ENCODE measurements around the gene FGF8.
A peak's percentile ranks its signal among the peaks of the same experiment; 100 is the strongest.

The FGF8 gene

GRCh38 chr10:101768791-101769170 is 7.1 kb downstream of the FGF8 start:
- no peak for DNase-seq (ENCODE audit: low read depth)

GRCh38 chr10:101767966-101768790 is 7.7 kb downstream of the FGF8 start:
- no peak for DNase-seq (ENCODE audit: low read depth)

- no peak for DNase-seq (ENCODE audit: low read depth)
These were observed 8.3 kb downstream of the FGF8 start for GRCh38 chr10:101767600-101767945.

GRCh38 chr10:101766753-101767599 is 8.9 kb downstream of the FGF8 start:
- DNase-seq (ENCODE audit: low read depth): no peak

GRCh38 chr10:101766306-101766705 is 9.6 kb downstream of the FGF8 start:
- no peak for DNase-seq (ENCODE audit: low read depth)

GRCh38 chr10:101763141-101763846 is 12.6 kb downstream of the FGF8 start:
- DNase-seq (ENCODE audit: low read depth): no peak

GRCh38 chr10:101762736-101763135 is 13.2 kb downstream of the FGF8 start:
- DNase-seq (ENCODE audit: low read depth): no peak

- DNase-seq (ENCODE audit: low read depth): no peak
These were observed 14.7 kb downstream of the FGF8 start for GRCh38 chr10:101761226-101761625.

GRCh38 chr10:101760510-101760909 is 15.4 kb downstream of the FGF8 start:
- peak; percentile 21 for DNase-seq (ENCODE audit: low read depth)

GRCh38 chr10:101759309-101760247 is 16.3 kb downstream of the FGF8 start:
- DNase-seq (ENCODE audit: low read depth): no peak

- no peak for DNase-seq (ENCODE audit: low read depth)
These were observed 17.1 kb downstream of the FGF8 start for GRCh38 chr10:101758858-101759257.

GRCh38 chr10:101752241-101752640 is 23.7 kb downstream of the FGF8 start:
- DNase-seq (ENCODE audit: low read depth): no peak

- no peak for DNase-seq (ENCODE audit: low read depth)
These were observed 26.6 kb downstream of the FGF8 start for GRCh38 chr10:101749047-101750016.

- DNase-seq (ENCODE audit: low read depth): no peak
These were observed 27.4 kb downstream of the FGF8 start for GRCh38 chr10:101748496-101748895.

GRCh38 chr10:101745074-101745696 is 30.7 kb downstream of the FGF8 start:
- DNase-seq (ENCODE audit: low read depth): peak; percentile 8

GRCh38 chr10:101744267-101744666 is 31.6 kb downstream of the FGF8 start:
- peak; percentile 30 for DNase-seq (ENCODE audit: low read depth)

GRCh38 chr10:101741938-101742337 is 34.0 kb downstream of the FGF8 start:
- no peak for DNase-seq (ENCODE audit: low read depth)

GRCh38 chr10:101736666-101737065 is 39.2 kb downstream of the FGF8 start:
- DNase-seq (ENCODE audit: low read depth): no peak

GRCh38 chr10:101732096-101732495 is 43.8 kb downstream of the FGF8 start:
- DNase-seq (ENCODE audit: low read depth): no peak

GRCh38 chr10:101726115-101726387 is 49.9 kb downstream of the FGF8 start:
- no peak for DNase-seq (ENCODE audit: low read depth)
